ENCODE data around the gene MAPRE2.
A peak's percentile ranks its signal among the peaks of the same experiment; 100 is the strongest.

Gene MAPRE2

DNA sequence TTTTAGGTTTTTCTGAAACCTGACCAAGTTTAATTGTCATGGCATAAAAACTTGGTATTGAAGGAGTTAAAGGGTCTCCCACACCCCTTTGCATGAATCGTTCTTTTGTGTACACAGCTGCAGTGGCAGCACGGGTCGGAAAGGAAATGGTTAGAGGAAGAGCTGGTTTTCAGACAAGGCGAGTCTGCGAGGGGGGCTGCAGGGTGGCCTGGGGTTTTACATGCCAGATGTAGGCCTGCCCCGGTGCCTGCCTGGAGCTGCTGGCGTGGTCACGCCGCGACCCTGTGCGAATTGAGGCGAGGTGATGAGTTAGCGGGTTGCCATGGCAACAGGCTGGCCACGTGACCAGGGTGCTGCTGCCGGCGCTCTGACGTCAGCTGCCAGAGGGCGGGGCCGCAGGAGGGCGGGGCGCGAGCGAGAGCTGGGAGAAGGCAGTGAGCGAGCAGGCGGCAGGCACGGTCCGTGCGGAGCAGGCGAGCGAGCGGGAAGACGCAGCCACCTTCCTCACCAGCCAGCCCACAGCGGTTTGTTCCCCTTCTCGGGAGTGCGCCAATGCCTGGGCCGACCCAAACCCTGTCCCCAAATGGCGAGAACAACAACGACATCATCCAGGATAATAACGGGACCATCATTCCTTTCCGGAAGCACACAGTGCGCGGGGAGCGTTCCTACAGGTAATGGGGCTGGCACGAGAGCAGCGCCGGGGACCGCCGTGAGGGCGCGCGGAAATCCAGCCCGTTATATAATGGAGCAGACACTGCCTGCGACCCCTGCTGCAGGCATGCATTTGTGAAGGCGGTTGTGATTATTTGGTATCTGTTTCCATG is at the start of gene MAPRE2:
TSS of gene MAPRE2 (plus strand) at position 426 of the 827 bp plus-strand sequence. CDS start at position 553, 127 bp downstream.
- peak; percentile 99 to 100 for DNase-seq

DNA sequence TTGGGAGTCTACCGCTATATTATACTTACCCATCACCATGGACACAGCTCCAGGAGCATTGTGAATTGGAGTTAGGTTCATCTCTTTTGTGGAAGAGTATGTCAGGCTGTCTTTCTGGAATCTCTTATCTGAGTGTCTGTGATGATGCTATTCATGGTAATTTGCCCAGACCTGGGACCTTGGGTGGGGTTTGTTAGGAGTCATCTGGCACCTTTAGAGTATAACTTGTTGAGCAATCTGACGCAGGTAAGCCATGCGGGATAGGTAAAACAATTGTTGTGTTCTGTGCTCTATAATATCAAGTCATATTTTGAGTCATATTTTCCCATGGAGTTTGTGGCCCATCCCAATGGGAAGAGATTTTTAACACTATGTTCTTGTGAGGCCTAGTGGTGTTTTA is 49.7 kb upstream of the MAPRE2 start:
- DNase-seq: no peak

DNA sequence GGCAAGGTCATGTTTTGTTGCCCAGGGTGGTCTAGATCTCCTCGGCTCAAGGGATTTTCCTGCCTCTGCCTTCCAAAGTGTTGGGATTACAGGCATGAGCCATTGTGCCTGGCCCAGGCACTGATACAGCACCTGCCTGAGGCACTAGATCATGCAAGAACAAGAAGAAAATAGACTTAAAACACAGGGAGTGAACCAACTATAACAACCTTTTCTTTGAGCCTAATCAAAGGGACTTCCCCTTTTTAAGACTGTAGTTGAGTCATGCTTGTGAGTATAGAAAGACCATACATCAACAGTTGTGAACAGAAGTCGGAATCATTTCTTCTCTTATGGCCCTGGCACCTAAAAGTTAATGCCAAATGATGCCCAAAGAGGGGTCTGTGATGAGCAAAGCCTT is 47.9 kb upstream of the MAPRE2 start:
- no peak for DNase-seq

DNA sequence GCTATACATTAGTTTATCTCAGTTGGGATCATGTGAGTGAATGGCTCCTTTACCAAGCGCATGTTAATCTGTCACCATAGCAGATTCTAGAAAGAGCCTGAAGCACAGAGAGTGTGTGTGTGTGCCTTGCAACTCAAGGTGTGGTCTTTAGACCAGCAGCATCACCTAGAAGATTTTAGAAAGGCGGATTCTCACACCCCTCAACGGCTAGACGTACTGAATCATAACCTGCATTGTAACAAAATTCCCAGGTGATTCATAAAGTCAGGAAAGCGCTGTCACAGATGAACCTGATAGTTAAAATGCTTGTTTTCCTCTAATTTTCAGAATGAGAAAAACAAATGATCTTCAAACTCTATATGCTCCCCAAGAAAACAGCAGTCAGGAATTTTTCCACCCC is 45.5 kb upstream of the MAPRE2 start:
- no peak for DNase-seq

DNA sequence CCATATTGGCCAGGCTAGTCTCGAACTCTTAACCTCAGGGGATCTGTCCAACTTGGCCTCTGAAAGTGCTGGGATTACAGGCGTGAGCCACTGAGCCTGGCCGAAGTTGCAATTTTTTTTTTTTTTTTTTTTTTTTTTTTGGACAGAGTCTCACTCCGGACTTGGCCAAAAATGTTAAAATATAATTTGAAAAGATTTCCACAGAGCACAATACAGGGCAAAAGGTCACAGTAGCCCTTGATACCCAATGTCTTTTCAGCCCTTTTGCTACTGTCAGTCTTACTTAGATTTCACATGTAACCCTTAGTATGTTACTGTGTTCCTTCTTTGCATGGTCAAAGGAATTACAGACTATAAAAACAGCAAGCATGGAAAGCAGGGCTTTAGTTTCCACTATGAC is 42.6 kb upstream of the MAPRE2 start:
- no peak for DNase-seq

DNA sequence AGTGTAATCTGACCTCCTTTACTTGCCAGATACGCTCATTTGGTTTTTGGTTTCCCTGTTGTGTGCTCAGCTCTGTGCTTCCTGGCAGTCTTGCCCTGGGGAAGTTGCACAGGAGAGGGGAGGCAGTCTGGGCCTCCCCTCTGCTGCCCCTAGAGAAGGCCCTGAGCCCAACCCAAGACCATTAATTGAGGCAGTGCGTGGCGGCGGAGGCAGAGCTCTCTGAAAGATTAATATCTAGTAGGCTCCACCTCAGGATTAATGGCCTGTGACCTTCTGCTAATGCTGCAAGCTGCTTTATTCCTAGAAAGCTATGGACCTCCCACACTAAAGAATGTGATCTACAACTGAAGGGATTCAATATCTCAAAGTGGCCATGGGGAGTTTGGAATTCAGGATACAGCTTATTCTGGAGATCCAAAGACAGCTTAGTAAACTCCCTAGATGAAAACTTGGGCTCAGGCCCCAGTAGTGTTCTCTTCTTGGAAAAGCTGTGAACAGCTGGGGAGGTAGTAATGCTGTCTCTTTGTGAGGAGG is 41.4 kb upstream of the MAPRE2 start:
- no peak for DNase-seq

DNA sequence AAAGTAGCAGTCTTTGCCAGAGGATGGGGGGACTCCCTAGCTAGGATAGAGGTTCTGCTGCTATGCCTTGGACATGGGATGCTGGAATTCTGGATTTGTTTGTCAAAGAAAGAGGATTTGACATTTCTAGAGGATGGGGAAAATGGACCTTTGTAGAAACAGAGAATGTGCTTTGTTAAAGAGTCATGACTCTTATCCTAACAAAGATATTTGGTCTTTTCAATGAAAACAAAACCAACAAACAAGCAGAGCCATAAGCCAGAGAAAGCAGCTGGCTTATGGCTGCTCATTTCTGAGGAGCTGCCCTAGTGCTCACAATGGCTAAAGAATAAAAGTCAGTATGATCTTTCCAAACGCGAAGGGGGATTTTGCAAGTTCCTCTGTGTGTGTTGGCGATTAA is 40.8 kb upstream of the MAPRE2 start:
- no peak for DNase-seq

DNA sequence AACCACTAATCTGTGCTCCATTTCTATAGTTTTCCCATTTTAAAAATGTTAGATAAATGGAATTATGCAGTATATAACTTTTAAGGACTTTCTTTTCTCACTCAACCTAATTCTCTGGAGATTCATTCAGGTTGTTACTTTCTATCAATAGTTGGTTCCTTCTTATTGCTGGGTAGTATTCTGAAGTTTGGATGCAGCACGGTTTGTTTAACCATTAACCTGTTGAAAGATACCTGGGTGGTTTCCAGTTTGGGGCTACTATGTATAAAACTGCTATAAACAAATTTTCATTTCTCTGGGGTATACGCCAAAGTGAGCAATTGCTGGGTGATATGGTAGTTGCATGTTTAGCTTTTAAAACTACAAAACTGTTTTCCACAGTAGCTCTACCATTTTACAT is 39.1 kb upstream of the MAPRE2 start:
- no peak for DNase-seq

DNA sequence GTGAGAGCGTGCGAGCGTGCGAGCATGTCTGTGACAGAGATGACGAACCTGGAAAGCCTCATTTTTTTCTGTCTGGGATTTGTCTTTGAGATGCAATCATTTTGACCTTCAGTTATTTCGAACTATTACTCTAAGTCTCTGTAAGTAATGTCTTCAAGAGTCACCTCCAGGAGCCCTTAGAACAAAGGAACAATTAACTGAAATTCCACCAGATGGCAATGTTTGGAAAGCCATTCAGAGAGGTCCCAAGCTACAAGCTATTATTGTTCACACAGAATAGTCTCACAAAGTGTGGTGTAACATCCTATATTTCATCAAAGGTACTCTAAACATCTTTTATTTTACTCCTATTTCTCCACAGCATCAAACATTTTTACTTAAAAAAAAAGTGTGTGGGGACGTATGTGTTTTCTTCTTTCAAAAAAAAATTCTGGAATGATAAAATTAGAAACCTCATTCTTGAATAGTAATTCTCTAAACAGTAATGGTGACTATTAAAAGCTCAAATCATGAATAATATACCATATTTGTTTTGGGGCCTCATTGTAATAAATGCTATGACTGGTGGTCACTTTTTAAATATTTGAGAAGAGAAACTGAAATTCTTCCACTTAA is 35.1 kb upstream of the MAPRE2 start:
- peak in 1 of 2 donors; percentile 70 for DNase-seq

DNA sequence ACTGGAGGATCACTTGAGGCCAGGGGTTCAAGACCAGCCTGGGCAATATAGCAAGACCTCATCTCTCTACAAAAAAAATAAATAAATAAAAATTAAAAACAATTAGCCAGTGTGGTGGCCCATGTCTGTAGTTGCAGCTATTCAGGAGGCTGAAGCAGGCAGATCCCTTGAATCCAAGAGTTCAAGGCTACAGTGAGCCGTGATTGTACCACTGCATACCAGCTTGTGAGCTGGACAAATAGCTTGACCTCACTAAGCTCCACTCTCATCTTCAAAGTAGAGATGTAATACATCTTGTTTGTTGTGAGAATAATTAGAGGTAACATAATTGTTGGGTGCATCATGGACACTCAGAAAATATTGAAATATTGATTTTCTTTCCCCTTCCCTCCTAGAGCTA is 31.1 kb upstream of the MAPRE2 start:
- no peak for DNase-seq

DNA sequence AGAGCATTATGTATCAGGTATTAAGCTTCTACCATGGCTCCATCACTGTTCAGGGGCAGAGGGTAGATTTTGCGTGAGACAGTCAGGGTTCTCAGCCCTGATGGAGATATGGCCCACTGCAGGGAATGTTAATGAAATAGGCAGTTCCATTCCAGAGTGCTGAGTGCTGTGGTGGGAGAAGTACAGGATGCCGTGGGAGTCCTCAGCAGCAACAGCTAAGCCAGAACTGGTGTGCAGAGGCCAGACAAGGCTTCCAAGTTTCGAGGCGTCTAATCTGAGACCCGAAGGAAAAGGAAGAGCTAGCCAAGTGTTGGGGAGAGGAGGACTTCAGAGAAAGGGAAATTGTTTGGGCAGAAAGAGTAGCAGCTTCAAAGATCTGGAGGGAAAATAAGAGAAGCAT is 30.2 kb upstream of the MAPRE2 start:
- no peak for DNase-seq

DNA sequence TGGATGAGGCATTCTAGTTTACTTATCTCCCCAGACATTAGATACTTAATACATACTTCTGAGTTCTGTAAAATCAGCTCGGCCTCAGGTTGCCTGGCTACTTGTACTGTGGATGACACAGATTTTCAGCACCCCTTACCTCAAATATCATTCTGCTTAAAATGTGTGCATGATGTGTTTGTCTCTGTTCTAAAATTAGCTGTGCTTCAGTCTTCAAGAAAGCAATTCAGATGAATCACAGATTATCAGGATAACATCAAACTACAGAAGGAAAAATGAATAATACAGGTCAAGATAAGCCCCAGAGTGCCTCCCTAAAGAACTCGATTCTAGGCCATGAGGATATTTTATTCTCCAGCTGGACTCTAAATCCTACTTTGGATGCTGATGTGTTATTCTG is 21.3 kb upstream of the MAPRE2 start:
- no peak for DNase-seq

DNA sequence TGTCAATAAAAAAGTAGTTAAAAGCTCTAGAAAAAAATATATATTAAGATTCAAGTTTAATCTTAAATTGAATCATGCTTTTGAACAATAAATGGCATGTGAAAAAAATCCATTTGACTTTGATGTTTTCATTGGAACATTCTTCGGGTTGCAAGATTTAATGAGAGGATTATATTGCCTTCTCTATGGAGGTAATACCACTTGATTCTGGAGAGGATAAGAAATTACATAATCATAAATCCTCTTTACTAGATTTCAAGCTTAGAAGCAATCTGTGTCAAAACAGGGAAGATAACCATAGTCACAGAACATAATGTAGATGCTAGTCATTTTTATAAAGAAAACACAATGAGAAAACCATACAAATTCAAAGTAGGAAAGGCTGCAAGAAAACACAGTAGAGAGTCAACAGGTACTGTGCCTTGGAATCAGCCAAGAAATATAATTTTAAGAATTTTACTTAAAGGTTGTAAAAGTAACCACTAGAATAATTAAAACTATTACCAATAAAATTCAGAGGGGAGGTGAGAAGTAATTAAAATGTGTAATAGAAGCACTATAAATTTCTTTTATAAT is 18.7 kb upstream of the MAPRE2 start:
- no peak for DNase-seq

DNA sequence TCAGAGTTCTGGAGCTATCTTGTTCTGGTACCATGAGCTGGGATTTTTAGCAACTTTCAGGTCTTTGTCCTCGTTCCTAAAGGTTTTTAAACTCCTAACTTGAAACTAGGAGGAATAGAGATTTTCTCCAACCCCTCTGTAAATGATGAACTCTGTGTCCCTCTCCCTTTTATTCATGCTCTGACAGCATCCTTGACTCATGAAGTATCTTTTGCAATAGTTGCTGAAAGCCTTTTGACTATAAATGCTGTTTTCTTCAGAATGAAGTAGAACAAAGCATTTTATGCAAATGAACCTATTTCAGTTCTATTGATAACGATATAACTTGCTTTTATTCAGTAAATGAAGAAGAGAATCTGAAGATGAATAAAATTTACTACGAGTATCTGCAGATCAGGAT is 17.0 kb upstream of the MAPRE2 start:
- DNase-seq: no peak

DNA sequence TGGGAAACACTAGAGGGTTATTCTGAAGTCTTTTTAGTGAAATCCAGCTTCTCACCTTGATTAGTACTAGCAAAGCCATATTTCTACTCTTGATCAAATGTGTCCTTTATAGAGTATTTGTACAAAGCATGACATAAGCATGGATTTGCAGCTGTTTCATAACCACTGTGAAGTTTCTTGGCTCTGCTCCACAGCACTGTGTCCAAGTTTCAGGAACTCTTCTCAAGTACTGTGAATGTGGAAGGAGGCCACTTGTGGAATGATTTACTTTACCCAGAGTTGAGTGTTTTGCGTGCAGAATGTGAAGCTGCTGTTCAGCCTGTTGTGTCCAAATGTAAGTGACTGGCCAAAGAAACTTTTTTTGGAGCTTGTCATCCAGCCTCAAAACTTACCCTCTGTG is 16.2 kb upstream of the MAPRE2 start:
- DNase-seq: no peak

DNA sequence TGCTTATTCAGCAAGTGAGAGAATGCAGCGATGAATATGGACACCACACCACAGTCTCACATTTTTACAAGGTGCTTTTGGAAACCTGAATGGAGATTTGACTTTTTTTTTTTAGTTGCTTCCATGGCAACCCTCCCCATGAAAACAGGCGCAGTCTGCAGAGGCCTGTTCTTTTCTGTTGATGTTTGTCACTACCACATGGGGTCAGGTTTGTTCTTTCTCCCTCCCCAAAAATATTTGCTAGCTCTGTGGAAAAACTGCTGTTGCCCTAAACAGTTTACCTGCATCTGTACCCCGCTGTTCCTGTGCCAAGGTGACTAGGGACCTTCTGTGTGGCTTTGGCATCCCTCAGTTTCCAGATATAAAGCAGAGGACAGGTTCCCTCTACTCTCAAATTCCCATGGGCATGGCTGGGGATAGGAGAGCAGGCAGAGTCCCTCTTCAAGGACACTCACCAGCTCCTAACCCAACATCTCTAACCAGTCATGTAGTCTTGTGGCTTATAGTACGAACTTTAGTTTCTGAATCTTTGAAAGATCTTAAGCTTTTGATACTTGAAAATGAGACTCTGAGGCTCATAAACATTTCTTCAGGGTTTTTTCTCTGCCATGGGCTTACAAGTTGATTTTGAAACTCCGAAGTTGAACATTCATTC is 14.7 kb upstream of the MAPRE2 start:
- peak; percentile 44 to 62 for DNase-seq

DNA sequence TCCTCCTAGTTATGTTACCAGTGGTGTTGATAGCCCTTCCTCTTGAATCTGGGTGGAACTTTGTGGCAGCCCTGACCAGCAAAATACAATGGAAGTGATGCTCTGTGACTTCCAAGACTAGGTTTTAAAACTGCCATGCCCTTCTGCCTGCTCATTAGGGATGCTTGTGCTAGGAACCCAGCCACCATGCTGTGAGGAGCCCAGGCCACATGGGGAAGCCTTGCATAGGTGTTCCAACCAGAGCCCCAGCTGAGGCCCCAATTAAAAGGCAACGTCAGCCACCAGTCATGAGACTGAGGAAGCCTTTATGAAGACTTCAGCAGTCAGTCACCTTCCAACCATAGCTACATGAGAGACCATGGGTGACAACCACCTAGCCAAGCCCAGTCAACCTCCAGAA is 14.0 kb upstream of the MAPRE2 start:
- no peak for DNase-seq

DNA sequence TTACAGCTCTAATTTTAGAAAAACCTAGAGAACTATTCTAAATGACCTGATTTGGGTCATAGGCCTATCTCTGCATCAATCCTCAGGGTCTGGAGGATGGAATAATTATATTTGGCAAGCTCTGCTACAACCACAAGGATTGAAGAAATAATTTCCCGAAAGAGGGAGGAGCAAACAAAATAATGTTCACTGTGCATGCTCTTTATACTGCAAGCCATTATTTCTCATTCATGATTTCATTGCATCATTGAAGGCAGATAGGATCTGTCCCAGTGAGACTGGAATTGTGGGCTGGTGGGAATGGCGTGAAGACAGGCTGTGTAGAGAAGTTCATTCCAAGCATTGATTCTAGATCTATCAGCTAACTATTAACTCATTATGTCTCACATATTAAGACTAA is 12.7 kb upstream of the MAPRE2 start:
- no peak for DNase-seq

DNA sequence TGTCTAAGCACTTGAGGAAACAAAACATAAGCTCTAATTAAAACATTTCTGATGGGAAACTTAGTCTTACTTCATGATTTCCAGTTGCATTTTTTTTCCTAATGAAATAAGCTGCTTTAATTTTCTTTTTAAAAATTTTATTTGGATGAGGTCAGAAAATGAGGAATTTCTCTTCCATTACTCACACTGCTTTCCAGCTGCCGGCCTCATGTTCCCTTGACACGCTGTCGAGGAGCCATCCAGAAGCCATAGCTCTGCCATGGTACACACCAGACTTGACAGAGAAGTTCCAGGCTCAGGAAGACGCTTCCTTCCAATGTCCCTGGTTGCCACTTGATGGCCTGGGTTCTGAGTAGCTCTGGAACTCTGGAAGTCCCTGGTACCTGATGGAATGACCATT is 12.1 kb upstream of the MAPRE2 start:
- no peak for DNase-seq

DNA sequence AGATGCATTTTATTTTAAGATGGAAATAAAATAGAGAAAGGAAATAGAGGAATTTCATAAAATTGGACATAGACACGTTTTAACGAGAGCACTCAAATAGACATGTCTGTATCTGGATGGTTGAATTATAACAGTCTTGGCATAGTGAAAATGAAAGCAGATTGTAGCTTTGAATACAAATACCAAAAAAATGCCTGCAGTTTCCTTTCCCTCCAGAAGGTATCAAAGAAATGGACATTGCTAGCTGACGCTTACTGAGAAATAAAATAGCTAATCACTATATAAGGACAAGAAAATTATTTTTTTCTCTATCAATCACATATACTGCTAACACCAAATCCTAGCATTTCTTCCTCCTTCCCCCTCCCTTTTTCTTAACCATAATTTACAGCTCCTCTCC is 11.4 kb upstream of the MAPRE2 start:
- peak in 1 of 2 donors; percentile 63 for DNase-seq

DNA sequence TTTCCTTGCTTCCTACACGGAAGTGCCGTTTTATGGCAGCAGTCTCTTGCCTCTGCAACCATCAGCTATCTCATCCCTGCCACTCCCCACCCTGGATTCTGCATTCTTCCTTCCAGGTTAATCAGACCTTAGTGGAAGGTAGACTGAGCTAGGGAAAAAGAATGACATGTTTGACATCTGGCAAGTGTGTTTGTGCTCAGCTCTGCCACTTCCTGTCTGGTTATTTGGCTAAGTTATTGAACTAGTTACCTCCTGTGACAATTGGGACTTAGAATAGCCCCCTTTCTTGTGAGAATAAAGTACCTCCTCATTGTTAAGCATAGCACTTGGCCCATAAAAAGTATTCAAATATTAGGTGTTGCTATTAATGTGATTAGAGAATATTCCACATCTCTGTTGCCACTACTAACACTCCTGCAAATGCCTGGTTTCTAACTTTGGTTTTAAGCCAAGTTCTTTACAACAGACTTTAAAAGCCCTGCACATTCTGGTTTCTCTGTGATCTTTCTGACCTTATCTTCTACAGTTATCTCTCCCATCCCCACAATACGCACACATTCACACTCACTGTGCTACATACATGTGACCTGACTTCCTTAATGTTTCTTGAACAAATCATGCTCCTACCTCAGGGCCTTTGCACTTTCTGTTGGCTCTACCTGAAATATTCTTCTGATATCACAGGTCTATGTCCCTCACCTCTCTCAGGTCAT is 10.8 kb upstream of the MAPRE2 start:
- DNase-seq: peak in 1 of 2 donors; percentile 59

DNA sequence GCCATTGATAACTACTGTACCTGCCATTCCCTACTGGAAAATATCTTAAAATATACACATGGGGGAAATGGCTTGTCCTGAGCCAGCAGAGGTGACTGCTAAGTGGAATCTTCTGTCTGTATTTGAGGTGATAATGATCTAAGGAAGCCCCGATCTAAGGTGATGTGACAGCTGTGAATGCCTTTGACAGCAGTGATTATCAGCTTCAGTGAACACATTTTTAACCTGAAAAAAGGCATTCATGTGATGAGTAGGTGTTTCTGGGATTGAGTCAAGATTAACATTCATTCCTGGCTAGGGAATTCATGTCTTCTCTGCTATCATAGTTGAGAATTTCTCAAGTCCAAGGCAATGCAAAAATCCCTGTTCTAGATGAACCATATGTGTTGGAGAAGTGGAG is 9.1 kb upstream of the MAPRE2 start:
- DNase-seq: no peak

DNA sequence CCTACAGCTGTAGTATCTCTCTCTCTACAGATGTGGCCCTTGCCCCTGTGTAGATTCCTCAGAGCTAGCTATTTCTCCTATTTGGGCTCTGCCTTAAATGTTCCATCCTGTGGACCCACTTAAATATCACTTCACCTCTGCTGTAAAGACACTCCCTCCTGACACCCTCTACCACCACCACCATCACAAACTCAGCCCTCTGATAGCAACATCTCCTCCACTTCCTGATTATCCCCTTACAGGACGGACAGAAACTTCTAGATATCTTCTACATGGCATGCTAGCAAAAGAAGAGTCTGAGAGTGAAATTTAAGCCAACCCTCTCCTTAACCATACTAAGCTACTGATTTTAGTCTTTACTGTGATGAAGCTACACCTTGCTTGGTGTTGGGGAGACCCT is 3.2 kb upstream of the MAPRE2 start:
- no peak for DNase-seq

All from CD4-positive, alpha-beta T cell treated with Interleukin-1 beta for 1 hour (primary cell).